Stomach (tissue), 9 donors: ENCODE measurements around the gene ELMO1. TPM values are rescaled to one million over a fixed set of nuclear protein-coding genes. Genes with fewer than 3 reads are reported as not detected.

ENCODE experiments used
- DNase-seq, 2 donors: peaks; one replicate each; pipeline versions ENCODE4 v3.0.0 to v3.0.0-alpha.2; 2013 to 2019
- H3K27ac ChIP-seq, 5 donors: fragments of 200-600 bp in 4 of 5; sonication (generic) in 4 of 5; one replicate each; pipeline ENCODE4 v1.5.1; 2013 to 2019; ENCODE audit warnings: mild to moderate bottlenecking in 1 of 5, moderate library complexity in 1 of 5
- H3K27me3 ChIP-seq, 3 donors: fragments of 200-600 bp; sonication (generic); one replicate each; pipeline ENCODE4 v1.5.1; 2017 to 2019; ENCODE audit warnings: mixed run types in 1 of 3
- H3K36me3 ChIP-seq, 4 donors: fragments of 200-600 bp; sonication (generic); 1 replicate in 3 of 4; 2 replicates in 1 of 4; pipeline ENCODE4 v1.5.1; 2016 to 2019
- H3K4me1 ChIP-seq, 4 donors: fragments of 200-600 bp; sonication (generic); one replicate each; pipeline ENCODE4 v1.5.1; 2016 to 2019
- H3K4me3 ChIP-seq, 4 donors: fragments of 200-600 bp; sonication (generic) in 3 of 4; one replicate each; pipeline ENCODE4 v1.5.1; 2016 to 2019; ENCODE audit warnings: mild to moderate bottlenecking in 1 of 4
- H3K9me3 ChIP-seq, 4 donors: fragments of 200-600 bp; sonication (generic); one replicate each; pipeline ENCODE4 v1.5.1; 2016 to 2019
- EP300 ChIP-seq: sonication (generic); formaldehyde crosslinking; IDR thresholded peaks from one replicate; pipeline ENCODE4 v1.6.1; 2017; ENCODE audit warnings: antibody characterized with exemption
- POLR2A ChIP-seq, 4 donors: fragments of 450-650 bp; IDR thresholded peaks; one replicate each; pipeline ENCODE4 v1.6.1; 2016; ENCODE audit warnings: antibody characterized with exemption in 4 of 4, control low read depth in 2 of 4, mild to moderate bottlenecking in 1 of 4, moderate library complexity in 1 of 4
- POLR2AphosphoS5 ChIP-seq, 3 donors: sonication (generic); formaldehyde crosslinking; IDR thresholded peaks; one replicate each; pipeline ENCODE4 v1.6.1; 2016; ENCODE audit warnings: antibody characterized with exemption in 3 of 3
- WGBS, 5 donors: extraction: QIAGEN DNeasy Blood & Tissue Kit in 3 of 5; methylation state at CpG; one replicate each; pipeline versions ENCODE4 v1.1.5 to v1.1.7; 2013 to 2018; 5-methylcytosine and 5-hydroxymethylcytosine counted together
- intact Hi-C: fragments of 100-400 bp; cut with DNase I; formaldehyde crosslinking; loops from one replicate; pipeline ENCODE4 v1.15.1; 2023; ENCODE audit warnings: low total_unique reads
- polyA plus RNA-seq, 3 donors: library from polyadenylated mRNA; stranded (reverse); fragments of 200-250 nt; gene quantifications; one replicate each; pipeline ENCODE4 v1.2.3, GENCODE V29; 2013
- total RNA-seq, 5 donors: library from RNA; depleted of rRNA; stranded (reverse); fragments of >200 nt; gene quantifications; one replicate each; pipeline versions ENCODE4 v1.1.0 to v1.2.3, GENCODE V29; 2014 to 2016
- TF ChIP-seq, protein P1 (sequence below), 7 experiments: fragments of 450-650 bp in 4 of 7; fragments of 200-600 bp in 3 of 7; sonication (generic) in 3 of 7; IDR thresholded peaks; one replicate each; pipeline ENCODE4 v1.5.1; 2016 to 2019; ENCODE audit warnings: antibody characterized with exemption in 7 of 7, control low read depth in 2 of 7, mild to moderate bottlenecking in 1 of 7
- donor health status: healthy with polysubstance abuse.
- donor health status: Bipolar disorder and iron deficiency.
- donor health status: healthy.

Gene ELMO1
- total and polyA plus RNA-seq, 8 donors, result 4.1 to 117 (median 44.8) TPM

DNA sequence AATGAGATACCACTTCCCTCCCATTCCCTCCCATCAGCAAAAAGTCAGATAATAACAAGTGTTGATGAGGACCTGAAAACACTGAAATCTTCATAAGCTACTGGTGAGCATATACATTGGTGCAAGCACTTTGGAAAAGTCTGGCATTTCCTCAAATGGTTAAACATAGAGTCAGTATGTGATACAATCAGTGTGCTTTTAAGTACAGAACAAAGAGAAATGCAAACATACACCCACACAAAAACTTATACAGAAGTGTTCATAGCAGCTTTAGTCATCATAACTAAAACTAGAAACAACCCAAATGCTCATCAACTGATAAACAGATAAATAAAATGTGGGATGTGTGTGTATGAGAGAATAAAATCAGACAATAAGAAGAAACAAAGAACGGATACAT is 261.9 kb downstream of the ELMO1 start:
- no peak for TF ChIP-seq POLR2AphosphoS5 (IDR thresholded peaks at IDR 0.05)
- no peak for TF ChIP-seq EP300
- TF ChIP-seq, protein P1, sequence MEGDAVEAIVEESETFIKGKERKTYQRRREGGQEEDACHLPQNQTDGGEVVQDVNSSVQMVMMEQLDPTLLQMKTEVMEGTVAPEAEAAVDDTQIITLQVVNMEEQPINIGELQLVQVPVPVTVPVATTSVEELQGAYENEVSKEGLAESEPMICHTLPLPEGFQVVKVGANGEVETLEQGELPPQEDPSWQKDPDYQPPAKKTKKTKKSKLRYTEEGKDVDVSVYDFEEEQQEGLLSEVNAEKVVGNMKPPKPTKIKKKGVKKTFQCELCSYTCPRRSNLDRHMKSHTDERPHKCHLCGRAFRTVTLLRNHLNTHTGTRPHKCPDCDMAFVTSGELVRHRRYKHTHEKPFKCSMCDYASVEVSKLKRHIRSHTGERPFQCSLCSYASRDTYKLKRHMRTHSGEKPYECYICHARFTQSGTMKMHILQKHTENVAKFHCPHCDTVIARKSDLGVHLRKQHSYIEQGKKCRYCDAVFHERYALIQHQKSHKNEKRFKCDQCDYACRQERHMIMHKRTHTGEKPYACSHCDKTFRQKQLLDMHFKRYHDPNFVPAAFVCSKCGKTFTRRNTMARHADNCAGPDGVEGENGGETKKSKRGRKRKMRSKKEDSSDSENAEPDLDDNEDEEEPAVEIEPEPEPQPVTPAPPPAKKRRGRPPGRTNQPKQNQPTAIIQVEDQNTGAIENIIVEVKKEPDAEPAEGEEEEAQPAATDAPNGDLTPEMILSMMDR (IDR thresholded peaks at IDR 0.05), result no peak
- no peak for TF ChIP-seq POLR2A (IDR thresholded peaks at IDR 0.05)
- Histone ChIP-seq H3K9me3 (no peaks in the 10 kb centered on the region), H3K4me3 (no peak overlapping the region), H3K27ac (no peak overlapping the region), H3K27me3 (no peaks in the 10 kb centered on the region), H3K4me1 (peaks cover 0 to 26% (median 7%) of the 10 kb centered on the region in 4 donors), H3K36me3 (no peaks in the 10 kb centered on the region)
- DNase-seq, result no peak
- WGBS, 5 donors, result 79 to 90% (median 87%) methylated on average over 1 of the region's 1 CpG
- intact Hi-C loops, result loop anchor here (10.0 kb wide), 1 partner anchor 222 kb away; no protein-coding TSS in a partner anchor

DNA sequence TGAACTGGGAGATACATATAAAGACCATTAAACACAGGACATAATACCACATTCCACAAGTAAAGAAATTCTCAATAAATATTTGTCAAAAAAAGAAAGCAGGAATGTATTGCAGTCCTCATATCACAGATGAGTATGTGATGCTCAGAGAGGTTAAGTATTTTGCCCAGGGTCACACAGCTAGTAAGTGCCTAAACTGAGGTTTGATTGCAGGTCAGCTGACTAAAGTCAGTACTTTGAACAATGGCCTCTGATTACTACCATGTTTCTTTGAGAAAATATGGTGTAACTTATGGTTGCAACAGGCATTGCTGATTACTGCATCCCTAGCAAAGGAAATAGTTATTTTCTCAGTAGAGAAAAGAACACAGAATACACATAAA is 267.1 kb downstream of the ELMO1 start:
- no peaks in the 10 kb centered on the region for H3K9me3 ChIP-seq
- no peaks in the 10 kb centered on the region for H3K27me3 ChIP-seq
- intact Hi-C loops, result loop anchor here (10.0 kb wide), 1 partner anchor 217 kb away; no protein-coding TSS in a partner anchor
- H3K36me3 ChIP-seq, result no peaks in the 10 kb centered on the region
- H3K4me1 ChIP-seq, result peaks cover 0 to 23% (median 11%) of the 10 kb centered on the region in 4 donors
- H3K4me3 ChIP-seq, result no peak overlapping the region
- TF ChIP-seq, protein P1 (IDR thresholded peaks at IDR 0.05), result no peak
- TF ChIP-seq POLR2AphosphoS5 (IDR thresholded peaks at IDR 0.05) (no peak), POLR2A (IDR thresholded peaks at IDR 0.05) (no peak), EP300 (no peak)
- no peak for DNase-seq
- no peak overlapping the region for H3K27ac ChIP-seq

DNA sequence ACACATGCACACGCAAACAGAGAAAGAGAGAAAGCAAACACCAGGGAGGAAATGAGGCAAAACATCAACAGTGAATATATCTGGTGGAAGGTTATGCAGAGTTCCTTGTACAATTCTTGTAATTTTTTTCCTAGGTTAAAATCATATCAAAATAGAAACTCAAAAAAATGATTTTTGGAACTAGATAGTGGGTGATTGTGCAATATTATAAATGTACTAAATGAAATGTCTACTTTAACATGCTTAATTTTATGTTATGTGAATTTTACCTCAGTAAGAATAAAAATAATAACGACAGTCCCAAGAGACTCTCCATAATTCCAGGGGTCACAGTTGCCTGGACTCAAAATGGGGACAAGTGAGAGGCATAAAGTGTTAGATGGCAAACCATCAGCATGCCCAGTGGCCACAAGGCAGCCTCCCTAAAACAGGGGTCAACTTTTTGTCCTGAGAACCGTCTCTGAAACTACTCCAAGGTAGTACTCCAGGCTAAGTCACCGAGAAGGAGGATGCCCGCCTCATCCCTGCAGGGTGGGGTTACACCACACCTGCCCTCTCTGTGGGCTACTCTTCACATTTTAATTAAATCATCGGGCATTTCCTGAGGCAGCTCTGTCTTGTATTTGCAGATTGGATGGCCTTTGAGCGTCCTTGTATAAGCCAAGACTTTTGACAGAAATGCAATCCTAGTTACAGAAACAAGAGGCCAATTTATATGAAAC is 267.7 kb downstream of the ELMO1 start:
- no peak for DNase-seq
- Histone ChIP-seq H3K9me3 (no peaks in the 10 kb centered on the region), H3K4me3 (no peak overlapping the region), H3K27me3 (no peaks in the 10 kb centered on the region), H3K27ac (no peak overlapping the region), H3K4me1 (peaks cover 0 to 23% (median 11%) of the 10 kb centered on the region in 4 donors), H3K36me3 (no peaks in the 10 kb centered on the region)
- intact Hi-C loops, result loop anchor here (10.0 kb wide), 1 partner anchor 216 kb away; no protein-coding TSS in a partner anchor
- no peak for TF ChIP-seq EP300
- TF ChIP-seq, protein P1 (IDR thresholded peaks at IDR 0.05), result no peak
- no peak for TF ChIP-seq POLR2A (IDR thresholded peaks at IDR 0.05)
- TF ChIP-seq POLR2AphosphoS5 (IDR thresholded peaks at IDR 0.05), result no peak
- 78 to 91% (median 88%) methylated on average over 7 of the region's 7 CpGs for WGBS, 5 donors

DNA sequence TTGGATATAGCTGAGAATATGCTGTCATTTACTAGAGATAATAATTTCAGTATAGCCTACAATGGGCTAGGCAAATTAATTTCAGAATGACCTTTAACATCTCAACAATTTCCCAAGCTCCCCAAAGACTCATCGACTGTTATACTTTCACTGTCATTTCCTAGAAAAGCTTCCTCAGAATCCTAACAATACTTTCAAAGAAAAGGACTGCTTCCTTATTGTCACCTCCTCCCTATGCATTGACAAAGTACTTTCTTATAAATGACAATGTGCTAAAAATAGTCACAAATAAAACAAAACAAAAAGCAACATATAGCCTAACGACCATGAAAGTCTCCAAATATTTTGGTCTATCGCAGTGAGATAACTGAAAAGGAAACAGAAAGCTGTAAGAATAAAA is 272.6 kb downstream of the ELMO1 start:
- TF ChIP-seq, protein P1 (IDR thresholded peaks at IDR 0.05), result no peak
- TF ChIP-seq POLR2A (IDR thresholded peaks at IDR 0.05), result no peak
- no peak for TF ChIP-seq EP300
- no peak for TF ChIP-seq POLR2AphosphoS5 (IDR thresholded peaks at IDR 0.05)
- intact Hi-C loops, result no loop called here
- no peaks in the 10 kb centered on the region for H3K27me3 ChIP-seq
- DNase-seq, result no peak
- H3K4me1 ChIP-seq, result peaks cover 0 to 4% (median 0%) of the 10 kb centered on the region in 4 donors
- H3K4me3 ChIP-seq, result no peak overlapping the region
- WGBS, 5 donors, result 60 to 76% (median 71%) methylated on average over 3 of the region's 3 CpGs
- H3K9me3 ChIP-seq, result no peaks in the 10 kb centered on the region
- peaks cover 0 to 5% (median 0%) of the 10 kb centered on the region in 4 donors for H3K36me3 ChIP-seq
- no peak overlapping the region for H3K27ac ChIP-seq
